Skeletal muscle tissue (tissue), 4 donors: Measurements from ENCODE around the gene NDOR1. TPM values are rescaled to one million over a fixed set of nuclear protein-coding genes. Genes with fewer than 3 reads are reported as not detected.
A peak's percentile ranks its signal among the peaks of the same experiment; 100 is the strongest.

ENCODE experiments used
- H3K27ac ChIP-seq: one replicate; pipeline ENCODE4 v1.7.0; 2013; ENCODE audit warnings: mild to moderate bottlenecking, low read depth, low read length, inconsistent platforms
- H3K27me3 ChIP-seq, 3 donors: one replicate each; pipeline ENCODE4 v1.7.0; 2013; ENCODE audit warnings: low read length in 3 of 3; ENCODE audit not compliant: control insufficient read depth in 3 of 3, insufficient read depth in 3 of 3
- H3K36me3 ChIP-seq, 3 donors: one replicate each; pipeline ENCODE4 v1.7.0; 2013; ENCODE audit warnings: low read length in 3 of 3; ENCODE audit not compliant: control insufficient read depth in 3 of 3, insufficient read depth in 3 of 3
- H3K4me1 ChIP-seq, 3 donors: one replicate each; pipeline ENCODE4 v1.7.0; 2013; ENCODE audit warnings: low read length in 3 of 3, mild to moderate bottlenecking in 3 of 3; ENCODE audit not compliant: control insufficient read depth in 3 of 3, insufficient read depth in 3 of 3
- H3K4me3 ChIP-seq, 3 donors: one replicate each; pipeline ENCODE4 v1.7.0; 2013; ENCODE audit warnings: low read length in 3 of 3
- H3K9ac ChIP-seq, 3 donors: one replicate each; pipeline ENCODE4 v1.7.0; 2013; ENCODE audit warnings: low read length in 3 of 3, mild to moderate bottlenecking in 3 of 3, moderate library complexity in 2 of 3, low read depth in 1 of 3
- H3K9me3 ChIP-seq, 3 donors: one replicate each; pipeline ENCODE4 v1.7.0; 2013; ENCODE audit warnings: low read length in 3 of 3; ENCODE audit not compliant: control insufficient read depth in 3 of 3
- total RNA-seq: library from RNA; depleted of rRNA; stranded (reverse); fragments of >200 nt; gene quantifications from one replicate; pipeline ENCODE4 v1.2.3, GENCODE V29; 2014
- donor health status: Osteomylitis.

The NDOR1 gene
- total RNA-seq, 1 donor from 2014 or later, result 4.7 TPM

- H3K4me1 ChIP-seq, result peaks cover 4 to 12% (median 7%) of the 10 kb centered on the region in 3 donors
- H3K27me3 ChIP-seq, result no peaks in the 10 kb centered on the region
- no peak overlapping the region for H3K9ac ChIP-seq
- H3K4me3 ChIP-seq, result no peak overlapping the region
- peaks cover 1 to 6% (median 5%) of the 10 kb centered on the region in 3 donors for H3K36me3 ChIP-seq
- no peak overlapping the region for H3K27ac ChIP-seq
- no peaks in the 10 kb centered on the region for H3K9me3 ChIP-seq
These were observed 7.0 kb downstream of the NDOR1 start for GRCh38 chr9:137212520-137212919.

- no peak overlapping the region for H3K27ac ChIP-seq
- H3K9ac ChIP-seq, result no peak overlapping the region
- H3K27me3 ChIP-seq, result no peaks in the 10 kb centered on the region
- H3K4me3 ChIP-seq, result no peak overlapping the region
- H3K9me3 ChIP-seq, result no peaks in the 10 kb centered on the region
- peaks cover 0 to 6% (median 5%) of the 10 kb centered on the region in 3 donors for H3K36me3 ChIP-seq
- peaks cover 8 to 19% (median 14%) of the 10 kb centered on the region in 3 donors for H3K4me1 ChIP-seq
These were observed 7.9 kb downstream of the NDOR1 start for GRCh38 chr9:137213160-137214060.

DNA sequence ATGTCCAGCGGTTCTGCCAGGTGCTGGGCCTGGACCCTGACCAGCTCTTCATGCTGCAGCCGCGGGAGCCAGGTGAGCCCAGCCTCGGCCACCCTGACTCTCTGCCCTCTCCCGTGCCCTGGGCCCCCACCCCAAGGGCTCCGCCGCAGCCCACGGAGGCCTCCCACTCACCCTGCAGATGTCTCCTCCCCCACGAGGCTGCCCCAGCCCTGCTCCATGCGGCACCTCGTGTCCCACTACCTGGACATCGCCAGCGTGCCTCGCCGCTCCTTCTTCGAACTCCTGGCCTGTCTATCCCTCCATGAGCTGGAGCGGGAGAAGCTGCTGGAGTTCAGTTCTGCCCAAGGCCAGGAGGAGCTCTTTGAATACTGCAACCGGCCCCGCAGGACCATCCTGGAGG is 9.1 kb downstream of the NDOR1 start:
- H3K4me3 ChIP-seq, result no peak overlapping the region
- H3K27me3 ChIP-seq, result no peaks in the 10 kb centered on the region
- H3K27ac ChIP-seq, result no peak overlapping the region
- H3K9me3 ChIP-seq, result no peaks in the 10 kb centered on the region
- no peak overlapping the region for H3K9ac ChIP-seq
- peaks cover 0 to 2% (median 0%) of the 10 kb centered on the region in 3 donors for H3K36me3 ChIP-seq
- H3K4me1 ChIP-seq, result peaks cover 8 to 27% (median 14%) of the 10 kb centered on the region in 3 donors

GRCh38 chr9:137215196-137215986 is 9.9 kb downstream of the NDOR1 start:
- Histone ChIP-seq H3K9ac (no peak overlapping the region), H3K27me3 (no peaks in the 10 kb centered on the region), H3K27ac (no peak overlapping the region), H3K9me3 (no peaks in the 10 kb centered on the region), H3K4me1 (peaks cover 8 to 27% (median 14%) of the 10 kb centered on the region in 3 donors), H3K36me3 (peaks cover 0 to 2% (median 0%) of the 10 kb centered on the region in 3 donors), H3K4me3 (no peak overlapping the region)

DNA sequence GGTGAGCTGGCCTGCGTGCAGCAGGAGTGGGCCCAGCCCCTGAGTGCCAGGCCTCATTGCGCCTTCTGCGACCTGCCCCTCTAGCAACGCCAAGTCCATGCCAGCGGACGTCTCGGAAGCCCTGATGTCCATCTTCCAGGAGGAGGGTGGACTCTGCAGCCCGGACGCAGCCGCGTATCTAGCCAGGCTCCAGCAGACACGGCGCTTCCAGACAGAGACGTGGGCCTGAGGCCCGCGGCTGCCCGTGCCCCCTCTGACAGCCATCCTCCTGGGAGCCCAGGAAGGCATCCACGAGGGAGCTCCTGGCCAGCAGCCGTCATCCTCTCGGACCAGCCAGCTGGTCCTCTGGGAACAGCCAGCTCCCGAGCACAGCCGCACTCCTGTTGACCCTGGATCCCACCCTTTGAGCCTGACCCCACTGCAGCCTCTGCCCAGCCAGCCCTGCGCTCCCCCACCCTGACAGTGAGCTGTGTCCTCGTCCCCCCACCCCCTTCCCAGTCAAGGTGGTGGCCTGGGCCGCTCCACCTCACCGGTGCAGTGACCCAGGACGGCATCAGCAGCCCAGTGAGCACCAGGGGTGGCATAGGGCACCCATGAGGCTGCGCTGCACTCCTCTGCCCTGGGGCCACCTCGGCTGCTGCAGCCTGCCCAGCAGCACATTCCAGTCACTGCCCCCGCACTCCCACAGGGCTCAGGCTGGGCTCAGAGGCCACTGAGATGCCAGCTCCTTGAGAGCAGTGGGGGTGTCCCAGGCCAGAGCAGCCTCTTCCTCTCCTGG is 10.9 kb downstream of the NDOR1 start:
- no peak overlapping the region for H3K4me3 ChIP-seq
- H3K4me1 ChIP-seq, result peaks cover 8 to 27% (median 15%) of the 10 kb centered on the region in 3 donors

GRCh38 chr9:137217276-137218211 is 12.0 kb downstream of the NDOR1 start:
- Histone ChIP-seq H3K9ac (peak overlapping the region; percentile 2 to 80 (median 69)), H3K4me1 (peaks cover 8 to 27% (median 16%) of the 10 kb centered on the region in 3 donors), H3K27me3 (no peaks in the 10 kb centered on the region), H3K36me3 (peaks cover 0 to 2% (median 0%) of the 10 kb centered on the region in 3 donors), H3K9me3 (no peaks in the 10 kb centered on the region), H3K4me3 (peak overlapping the region; percentile 38 to 64 (median 58)), H3K27ac (peak overlapping the region; percentile 25)

More for the DNA sequence above, 10.9 kb downstream of the NDOR1 start:
- peaks cover 0 to 2% (median 0%) of the 10 kb centered on the region in 3 donors for H3K36me3 ChIP-seq
- no peak overlapping the region for H3K27ac ChIP-seq
- H3K27me3 ChIP-seq, result no peaks in the 10 kb centered on the region
- no peaks in the 10 kb centered on the region for H3K9me3 ChIP-seq
- H3K9ac ChIP-seq, result peak overlapping the region in 1 of 3 donors; percentile 69

DNA sequence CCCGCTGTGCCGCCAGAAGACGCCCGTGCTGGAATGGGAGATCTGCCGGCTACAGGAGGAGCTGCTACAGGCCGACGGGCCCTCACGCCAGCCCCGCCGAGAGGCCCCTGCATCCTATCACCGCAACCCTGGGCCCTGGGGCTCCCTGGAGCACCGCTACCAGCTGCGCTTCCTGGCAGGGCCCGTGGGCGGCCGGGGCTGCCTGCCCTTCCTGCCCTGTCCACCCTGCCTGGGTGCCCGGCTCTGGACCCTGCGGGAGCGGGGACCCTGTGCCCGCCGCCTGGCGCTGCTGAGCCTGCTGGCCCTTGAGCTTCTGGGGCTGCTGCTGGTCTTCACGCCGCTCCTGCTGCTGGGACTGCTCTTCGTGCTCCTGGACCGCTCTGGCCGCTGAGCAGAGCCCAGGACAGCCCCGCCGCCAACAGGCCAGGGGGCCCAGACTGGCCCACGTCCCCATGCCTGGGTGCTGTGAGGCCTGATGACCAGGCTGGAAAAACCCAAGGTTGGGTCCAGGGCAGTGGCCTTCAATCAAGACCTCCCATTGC is 12.8 kb downstream of the NDOR1 start:
- Histone ChIP-seq H3K9me3 (no peaks in the 10 kb centered on the region), H3K4me3 (peak overlapping the region in 1 of 3 donors; percentile 58), H3K9ac (peak overlapping the region in 2 of 3 donors; percentile 8 to 80), H3K27me3 (no peaks in the 10 kb centered on the region), H3K27ac (no peak overlapping the region), H3K4me1 (peaks cover 14 to 34% (median 22%) of the 10 kb centered on the region in 3 donors), H3K36me3 (peaks cover 0 to 2% (median 0%) of the 10 kb centered on the region in 3 donors)

- H3K9me3 ChIP-seq, result no peaks in the 10 kb centered on the region
- H3K4me1 ChIP-seq, result peaks cover 16 to 34% (median 22%) of the 10 kb centered on the region in 3 donors
- H3K27ac ChIP-seq, result no peak overlapping the region
- peaks cover 0 to 2% (median 0%) of the 10 kb centered on the region in 3 donors for H3K36me3 ChIP-seq
- peak overlapping the region in 2 of 3 donors; percentile 8 to 80 for H3K9ac ChIP-seq
- H3K4me3 ChIP-seq, result no peak overlapping the region
- H3K27me3 ChIP-seq, result no peaks in the 10 kb centered on the region
These were observed 13.3 kb downstream of the NDOR1 start for GRCh38 chr9:137218754-137219271.
